ENCODE data around the gene COL18A1.

Gene COL18A1

DNA sequence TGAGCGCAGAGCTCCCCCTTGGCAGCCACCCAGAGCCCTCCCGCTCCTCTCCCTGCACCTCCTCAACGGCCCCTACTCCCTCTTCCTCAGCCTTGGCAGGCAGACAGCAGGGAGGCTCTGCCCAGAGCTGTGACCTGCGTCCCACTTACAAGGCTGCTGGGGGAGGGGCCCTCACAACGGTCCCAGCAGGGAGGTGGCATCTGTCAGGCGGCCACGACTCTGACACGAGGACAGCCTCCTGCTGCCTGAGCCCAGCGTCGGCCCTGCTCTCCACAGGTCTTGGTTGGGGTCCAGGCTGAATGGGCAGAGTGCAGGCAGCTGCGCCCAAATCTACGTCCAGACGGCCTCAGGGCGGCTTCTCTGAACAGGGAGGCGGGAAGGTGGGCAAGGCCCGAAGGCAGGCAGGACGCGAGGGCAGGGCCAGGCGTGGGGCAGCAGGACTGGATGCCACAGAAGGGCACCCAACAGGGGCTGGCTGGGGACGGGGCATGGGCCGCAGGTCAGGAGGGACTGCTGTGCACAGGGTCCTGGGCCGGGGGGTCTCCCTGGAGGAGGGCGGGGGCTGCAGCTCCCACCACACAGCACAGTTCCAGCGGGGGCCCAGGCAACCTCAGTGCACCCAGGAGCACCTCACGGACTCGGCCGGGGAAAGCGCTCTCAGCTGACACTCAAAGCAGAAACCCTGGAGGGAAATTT is 129.8 kb downstream of the COL18A1 start:
- peak; percentile 58 for DNase-seq (ENCODE audit: low spot score)

DNA sequence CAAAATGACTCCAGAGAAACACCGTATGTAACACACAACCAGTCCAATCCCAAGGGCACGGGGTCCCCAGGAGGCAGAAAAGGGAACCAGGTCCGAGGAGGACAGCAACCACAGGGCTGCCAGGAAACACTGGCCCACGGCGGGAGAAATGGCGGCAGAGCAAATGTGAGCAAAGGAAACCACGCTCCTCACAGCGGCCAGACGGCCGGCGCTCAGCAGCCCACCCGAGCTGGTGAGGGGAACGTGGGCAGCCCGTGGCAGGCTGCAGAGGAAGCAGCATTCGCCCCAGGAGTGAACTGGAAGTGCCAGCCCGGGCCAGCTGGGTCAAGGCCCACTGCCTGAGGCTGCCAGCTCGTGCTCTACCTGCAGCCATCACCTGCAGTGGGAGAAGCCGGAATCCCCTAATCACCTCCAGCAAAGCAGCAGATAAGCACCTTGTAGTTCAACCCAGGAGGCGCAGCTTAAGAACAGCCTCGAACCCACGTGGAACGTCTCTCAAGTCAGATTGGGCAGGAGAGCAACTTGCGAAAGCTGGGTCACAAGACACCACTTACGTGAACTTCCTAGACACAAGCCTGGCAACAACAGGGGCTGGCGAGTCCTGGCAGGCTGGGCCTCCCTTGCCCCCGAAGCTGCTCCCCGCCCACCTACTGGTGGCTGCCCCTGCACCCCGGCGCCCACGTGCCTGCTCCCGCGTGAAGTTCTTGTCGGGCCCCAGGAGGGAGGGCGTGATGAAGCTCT is 130.5 kb downstream of the COL18A1 start:
- DNase-seq (ENCODE audit: low spot score) = peak; percentile 76

DNA sequence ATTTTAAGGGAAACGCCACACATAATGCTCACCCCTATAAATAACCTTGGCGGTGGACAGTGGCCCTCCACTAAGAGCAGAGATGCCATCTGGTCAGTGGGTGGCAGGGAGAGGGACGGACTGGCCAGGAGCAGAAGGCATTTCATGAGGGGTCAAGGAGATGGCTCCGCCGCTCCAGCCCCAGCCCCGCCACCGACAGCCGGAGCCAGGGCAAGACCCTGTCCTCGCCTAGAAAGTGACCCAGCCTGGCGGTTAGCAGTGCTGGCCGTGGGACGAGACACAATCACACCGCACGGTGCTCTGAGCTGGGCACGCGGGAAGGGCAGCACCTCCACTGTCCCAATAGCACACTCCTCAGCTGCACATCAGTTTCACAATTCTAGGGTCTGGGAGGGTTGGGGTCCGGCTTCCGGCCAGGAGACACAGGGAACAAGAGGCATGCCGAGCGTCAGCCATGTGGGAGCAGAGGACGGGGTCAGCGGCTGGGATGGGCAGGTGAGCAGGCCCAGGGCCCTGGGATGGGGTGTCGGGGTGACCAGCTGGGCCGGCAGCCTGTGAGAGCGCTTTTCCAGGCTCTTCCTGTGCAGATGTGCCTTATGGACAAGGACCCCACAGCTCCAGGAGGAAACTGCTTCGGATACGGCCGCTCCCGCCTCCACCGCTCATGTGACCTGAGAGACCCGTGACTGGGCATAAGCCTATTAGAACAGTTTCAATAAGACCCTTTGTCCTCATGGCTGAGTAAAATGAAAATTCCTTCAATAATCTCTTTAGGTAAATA is 131.5 kb downstream of the COL18A1 start:
- DNase-seq (ENCODE audit: low spot score) = no peak

DNA sequence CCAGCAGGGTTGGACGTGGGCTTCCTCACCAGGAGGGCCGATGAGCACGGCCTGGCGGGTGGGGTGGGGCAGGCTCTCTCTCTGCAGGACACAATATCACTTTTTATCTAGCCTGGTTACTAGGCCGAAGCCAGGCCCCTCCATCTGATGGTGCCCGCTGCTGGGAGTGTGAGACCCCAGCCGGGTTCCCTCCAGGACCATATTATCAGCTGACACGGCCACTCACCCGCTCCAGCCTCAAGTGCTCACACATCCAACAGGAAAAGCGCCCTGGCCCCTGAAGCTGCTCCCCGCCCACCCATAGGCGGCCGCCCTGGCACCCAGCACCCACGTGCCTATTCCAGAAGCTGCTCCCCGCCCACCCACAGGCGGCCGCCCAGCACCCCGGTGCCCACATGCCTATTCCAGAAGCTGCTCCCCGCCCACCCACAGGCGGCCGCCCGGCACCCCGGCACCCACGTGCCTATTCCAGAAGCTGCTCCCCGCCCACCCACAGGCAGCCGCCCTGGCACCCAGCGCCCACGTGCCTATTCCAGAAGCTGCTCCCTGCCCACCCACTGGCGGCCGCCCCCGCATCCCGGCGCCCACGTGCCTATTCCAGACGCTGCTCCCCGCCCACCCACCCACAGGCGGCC is 132.3 kb downstream of the COL18A1 start:
- no peak for DNase-seq (ENCODE audit: low spot score)

DNA sequence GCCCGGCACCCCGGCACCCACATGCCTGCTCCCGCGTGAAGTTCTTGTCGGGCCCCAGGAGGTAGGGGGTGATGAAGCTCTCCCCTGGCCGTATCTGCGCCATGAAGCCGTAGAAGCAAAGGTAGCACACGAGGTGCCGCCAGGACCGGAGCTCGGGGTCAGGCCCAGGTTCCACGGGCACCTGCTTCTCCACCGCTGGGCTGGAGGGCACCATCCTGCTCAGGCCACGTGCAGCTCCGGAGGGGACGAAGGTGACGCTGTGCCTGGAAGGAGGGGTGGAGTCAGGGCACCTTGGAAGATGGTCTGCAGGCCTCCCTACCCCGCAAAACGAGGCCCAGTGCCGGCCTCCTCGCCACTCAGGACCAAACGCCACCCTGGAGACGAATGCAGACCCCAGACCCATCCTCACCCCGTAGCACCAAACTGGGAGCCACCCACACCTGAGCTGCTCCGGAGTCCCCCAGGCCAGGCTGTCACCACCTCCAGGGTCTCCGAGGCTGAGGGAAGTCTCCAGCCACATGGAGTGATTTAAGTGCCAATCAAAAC is 132.9 kb downstream of the COL18A1 start:
- DNase-seq (ENCODE audit: low spot score) = no peak

DNA sequence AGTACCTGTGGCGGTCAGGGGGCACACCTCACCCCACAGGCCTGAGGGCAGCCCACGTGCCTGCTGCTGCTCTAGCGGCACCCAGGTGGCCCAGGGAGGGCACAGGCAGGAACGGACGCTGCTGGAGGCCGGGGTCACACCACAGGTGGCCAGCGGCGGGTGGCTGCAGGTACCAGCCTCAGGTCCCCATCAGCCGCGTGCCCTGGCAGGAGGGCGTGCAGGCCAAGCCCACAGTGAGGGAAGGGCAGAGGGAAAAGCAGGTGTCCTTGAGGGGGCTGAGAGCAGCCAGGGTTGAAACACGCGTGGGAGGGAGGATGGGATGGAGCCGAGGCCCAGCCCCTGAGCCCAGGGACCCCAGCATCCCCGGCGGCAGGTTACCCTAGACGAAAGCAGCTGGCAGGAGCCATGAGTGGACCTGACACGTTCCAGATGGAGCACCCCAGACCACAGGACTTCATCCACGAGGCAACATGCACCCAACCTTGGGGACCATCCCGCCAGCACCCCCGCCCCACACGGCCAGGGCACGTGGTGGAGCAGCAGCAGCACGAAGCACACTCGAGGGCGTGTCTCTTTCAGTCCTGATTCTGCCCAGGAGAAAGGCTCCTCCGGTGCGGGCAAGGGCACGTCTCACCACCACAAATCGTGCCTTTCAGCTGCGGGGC is 133.5 kb downstream of the COL18A1 start:
- DNase-seq (ENCODE audit: low spot score) = no peak

DNA sequence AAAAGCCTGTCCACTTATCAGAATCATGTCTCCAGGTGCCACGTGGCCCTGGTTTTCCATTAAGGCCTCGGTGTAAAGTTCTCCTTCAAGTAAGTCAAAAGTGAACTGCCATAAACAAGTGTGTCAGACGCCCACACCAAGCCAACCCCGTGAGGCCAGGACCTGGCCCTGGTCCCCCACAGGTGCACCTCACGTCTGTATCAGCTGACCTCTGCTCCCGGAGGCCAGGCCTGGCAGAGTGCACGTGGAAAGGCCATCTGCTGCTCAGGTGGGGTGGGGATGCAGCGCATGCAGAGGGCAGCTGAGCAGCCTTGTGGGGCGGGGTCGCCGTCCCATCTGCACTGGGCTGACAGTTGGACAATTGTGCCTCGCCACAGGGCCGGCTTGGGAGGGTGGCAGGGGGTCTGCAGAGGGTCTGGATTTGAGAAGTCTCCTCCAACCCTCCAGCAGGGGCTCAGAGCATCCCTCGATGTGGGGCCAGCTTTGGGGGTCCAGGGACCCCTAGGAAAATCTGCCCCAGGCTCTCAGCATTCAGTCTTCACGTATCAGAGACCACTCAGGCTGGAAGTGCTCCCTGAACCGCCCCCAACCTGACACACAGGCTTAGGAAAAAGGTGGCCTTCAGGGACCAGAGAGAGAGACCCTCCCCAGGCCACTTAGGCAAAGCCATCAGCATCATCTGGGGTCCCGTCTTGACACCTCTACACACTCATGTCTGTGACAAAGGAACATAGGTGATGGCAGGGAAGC is 134.3 kb downstream of the COL18A1 start:
- DNase-seq (ENCODE audit: low spot score) = no peak

DNA sequence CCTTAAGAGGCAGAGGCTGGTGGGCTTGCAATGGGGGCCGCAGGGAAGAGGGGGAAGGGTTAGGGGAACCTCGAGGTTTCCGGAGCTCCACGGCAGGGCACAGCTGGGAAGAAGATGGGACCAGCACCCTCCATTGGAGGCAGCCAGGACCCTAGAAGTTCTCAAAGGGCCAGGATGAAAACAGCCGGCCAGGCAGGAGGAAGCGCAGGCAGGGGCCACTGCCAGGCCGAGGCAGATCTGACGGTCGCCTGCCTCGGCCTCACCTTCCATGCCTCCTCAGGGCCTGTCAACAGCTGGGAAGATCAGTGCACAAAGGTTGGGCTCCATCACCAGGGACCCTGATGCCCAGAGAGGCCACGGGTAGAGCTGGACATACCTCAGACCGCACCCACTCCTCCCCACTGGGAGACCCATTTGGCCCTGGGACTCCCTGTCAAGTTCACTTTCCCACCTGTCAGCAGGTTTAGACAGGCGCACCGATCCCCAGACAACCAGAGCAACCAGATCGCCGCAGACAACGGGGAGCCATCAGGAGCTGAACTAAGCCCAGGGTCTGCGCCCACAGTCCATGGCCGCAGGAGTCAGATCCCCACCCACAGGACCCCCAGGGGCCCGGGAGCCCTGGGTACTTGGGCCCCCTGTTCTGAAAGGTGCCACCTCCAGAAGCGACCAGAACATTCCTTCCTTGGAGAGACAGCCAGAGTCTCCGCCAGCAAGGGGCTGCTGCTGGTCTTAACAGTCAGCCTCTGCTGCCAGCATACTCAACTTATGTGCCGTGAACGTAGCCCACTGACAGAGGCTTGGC is 135.0 kb downstream of the COL18A1 start:
- DNase-seq (ENCODE audit: low spot score) = no peak

DNA sequence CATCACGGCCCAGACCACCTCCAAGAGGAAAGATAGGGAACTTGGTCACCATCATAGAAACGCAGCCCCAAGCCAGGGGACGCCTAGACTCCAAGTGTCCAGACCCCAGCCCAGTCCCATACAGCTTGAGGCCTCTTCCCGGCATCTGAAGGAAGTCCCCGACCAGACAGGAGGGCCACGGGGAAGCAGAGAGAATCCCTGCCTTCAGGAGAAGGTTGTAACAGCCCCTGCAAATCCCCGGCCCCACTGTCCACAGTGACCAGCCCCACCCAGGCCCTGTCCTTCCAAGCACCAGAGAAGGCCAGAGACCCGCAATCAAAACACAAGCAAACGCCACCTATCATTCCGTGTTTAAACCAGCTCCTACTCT is 135.6 kb downstream of the COL18A1 start:
- no peak for DNase-seq (ENCODE audit: low spot score)

DNA sequence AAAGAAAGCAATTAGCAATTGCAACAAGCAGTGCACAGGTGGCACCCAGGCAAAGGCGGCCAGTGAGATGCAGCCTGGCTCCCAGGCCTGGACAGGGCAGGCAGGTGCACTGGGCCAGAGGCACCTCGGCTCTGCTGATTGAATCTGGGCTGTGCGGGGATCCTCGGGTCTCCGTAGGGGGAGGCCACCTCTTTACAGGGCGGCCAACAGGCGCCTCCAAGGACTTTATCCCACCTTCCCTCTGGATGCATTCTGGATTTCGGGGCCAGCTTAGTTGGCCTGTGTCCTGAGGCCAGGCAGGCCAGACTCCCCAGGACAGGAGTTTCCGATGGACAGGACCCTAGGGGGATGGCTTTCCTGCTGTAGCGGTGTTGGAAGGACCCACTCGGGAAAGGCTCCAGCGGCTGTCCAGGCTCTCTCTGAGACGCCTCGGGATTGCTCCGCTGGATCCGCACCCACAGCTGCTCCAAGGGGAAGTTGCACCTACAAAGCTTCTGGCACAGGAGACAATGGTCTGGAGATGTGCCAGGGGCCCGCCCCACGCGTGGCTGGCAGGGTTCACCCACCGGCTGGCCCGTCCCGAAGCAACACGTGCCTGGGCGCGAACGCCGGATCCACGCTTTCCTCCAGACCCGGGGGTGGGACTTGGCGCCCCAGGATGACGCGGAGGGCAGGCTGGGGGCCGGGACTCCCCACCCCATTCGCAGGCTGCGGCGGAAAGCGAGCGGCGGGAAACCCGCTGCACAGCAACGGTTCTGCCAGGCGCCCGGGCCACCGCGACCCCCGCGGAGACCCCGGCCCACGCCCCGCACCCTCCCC is 136.5 kb downstream of the COL18A1 start:
- peak; percentile 37 for DNase-seq (ENCODE audit: low spot score)

DNA sequence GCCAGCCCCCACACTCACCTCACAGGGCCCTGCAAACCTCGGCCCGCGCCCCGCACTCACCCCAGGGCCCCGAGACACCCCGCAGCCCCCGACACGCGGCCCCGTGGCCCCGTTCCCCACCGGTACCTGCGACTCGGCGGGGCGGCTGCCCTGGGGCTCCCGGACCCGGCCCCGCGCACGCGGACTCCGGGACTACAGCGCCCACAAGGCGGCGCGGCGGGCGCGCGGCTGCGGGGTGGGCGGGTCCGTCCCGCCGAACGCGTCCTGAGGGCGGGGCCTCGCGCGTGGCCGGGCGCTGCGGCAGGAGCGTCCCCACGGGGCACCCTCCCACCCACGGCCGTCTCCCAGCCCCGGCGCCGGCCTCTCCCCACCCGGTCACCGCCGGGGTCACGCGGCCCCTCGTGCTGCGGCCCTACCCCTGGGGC is 137.3 kb downstream of the COL18A1 start, which contains the start of gene SLC19A1:
TSS of gene SLC19A1 (minus strand) at position 199 of the 425 bp plus-strand sequence. CDS start 4,481 bp downstream, outside the sequence.
- no peak for DNase-seq (ENCODE audit: low spot score)

DNA sequence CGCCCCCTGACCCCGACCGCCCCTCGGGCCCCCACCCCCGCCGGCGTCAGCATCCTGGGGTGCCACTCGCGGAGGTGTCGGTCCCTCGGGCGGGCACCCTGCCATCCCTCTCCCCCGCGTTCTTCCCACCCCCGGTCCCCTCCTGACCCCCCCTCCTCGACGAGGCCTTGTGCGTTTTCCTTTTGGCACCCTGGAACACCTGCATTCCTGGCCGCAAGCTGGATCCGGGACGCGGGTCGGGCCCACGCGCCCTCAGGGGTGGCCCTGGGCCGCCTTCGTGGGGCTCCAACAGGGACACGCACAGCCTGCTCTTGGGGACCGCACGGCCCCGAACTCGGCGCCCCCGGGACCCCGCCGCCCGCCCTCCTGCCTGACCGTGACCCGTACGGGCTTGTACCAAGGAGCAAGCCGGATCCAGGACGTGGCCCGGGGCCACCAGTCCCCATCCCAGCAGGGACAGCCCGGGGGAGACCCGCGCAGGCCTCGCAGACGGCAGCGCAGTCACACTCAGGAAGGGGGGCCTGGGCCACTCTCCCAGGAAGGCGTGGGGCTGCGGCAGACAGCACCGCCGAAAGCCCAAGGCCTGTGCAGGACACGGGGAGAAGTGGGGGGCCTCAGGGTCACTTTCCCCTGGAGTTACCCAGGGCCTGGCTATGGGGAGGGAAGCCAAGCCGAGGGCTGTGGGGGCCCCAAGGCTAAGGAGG is 137.9 kb downstream of the COL18A1 start:
- DNase-seq (ENCODE audit: low spot score) = no peak

DNA sequence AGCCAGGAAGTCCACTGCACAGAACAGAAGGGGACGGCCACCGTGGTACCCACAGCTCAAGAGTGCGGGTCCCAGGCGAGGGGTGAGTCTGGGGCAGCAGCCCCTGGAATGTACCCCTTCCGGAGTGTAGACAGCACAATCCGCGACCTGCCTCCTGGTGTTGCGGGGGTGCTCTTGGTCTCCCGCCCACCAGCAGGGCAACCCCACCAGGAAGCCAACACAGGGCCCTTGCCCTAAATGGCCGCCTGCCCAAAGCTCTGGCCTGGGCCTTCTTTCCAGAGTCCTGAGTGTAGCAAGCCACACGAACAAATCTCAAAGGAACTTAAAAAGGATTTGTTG is 138.4 kb downstream of the COL18A1 start:
- DNase-seq (ENCODE audit: low spot score) = no peak

DNA sequence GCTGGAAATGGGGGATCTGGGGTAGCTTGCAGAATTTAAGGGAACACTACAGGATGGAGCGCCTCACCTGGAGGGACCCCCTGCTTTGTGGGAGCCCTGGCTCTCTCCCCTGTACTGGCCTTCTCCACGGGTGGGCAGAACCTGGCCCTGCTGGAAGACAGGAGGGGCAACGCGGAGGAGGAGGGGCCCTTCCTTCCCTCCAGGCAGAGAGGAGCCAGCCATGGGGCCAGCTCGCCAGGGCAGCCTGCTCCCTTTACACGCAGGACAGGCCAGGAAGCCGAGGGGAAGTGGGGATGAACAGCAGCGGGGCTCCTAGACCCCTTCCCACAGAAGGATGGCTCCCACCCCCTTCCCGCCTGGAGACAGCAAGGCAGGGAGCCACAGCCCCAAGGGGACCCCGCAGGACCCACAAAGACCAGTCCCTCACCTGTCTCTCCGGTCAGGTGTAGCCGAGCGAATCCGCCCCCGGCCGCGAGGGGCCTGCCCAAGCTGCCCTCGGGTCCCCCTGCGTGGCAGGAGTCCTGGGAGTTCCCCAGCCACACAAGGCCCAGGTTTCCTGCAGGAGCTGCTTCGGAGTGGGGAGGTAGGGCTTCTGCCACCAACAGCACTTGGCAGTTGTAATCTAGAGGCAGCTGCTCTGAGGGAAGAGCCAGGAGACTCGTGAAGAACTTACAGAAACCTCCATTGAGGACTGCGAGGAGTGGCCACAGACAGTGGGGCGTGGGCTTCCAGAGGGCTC is 138.9 kb downstream of the COL18A1 start:
- no peak for DNase-seq (ENCODE audit: low spot score)

DNA sequence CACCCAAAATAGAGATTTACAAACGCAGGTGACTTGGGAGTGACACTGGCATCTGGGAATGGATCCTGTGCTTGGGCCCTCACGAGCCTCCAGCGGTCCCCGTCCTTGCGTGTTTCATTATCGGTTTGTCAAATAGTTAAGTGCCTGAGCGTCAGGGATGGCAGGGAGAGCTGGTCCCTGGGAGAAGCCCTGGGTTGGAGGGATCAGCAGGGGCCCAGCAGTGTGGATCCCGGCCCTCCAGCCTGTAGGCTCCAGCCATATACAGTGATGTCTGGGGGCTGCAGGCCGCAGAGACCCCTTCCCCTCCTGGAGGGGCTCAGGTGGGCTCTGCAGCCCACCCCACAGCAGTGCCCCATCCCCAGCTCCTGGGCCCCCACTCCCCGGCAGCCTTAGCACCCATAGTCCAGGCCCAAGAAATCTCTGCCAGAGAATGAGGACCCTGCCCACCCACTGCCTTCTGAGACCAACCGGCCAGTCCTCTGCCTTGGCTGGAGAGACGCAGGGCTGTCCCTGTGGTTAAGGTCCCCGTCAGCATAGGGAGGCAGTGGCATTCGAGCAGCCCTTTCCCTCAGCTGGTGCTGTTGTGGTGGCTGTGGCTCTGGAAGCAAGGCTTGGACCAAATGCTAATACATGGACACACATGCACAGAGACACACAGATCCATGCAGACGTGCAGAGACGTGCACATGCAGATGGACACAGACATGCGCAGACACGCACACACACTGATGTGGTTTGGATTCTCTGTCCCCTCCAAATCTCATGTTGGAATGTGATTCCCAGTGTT is 139.7 kb downstream of the COL18A1 start:
- DNase-seq (ENCODE audit: low spot score) = no peak

DNA sequence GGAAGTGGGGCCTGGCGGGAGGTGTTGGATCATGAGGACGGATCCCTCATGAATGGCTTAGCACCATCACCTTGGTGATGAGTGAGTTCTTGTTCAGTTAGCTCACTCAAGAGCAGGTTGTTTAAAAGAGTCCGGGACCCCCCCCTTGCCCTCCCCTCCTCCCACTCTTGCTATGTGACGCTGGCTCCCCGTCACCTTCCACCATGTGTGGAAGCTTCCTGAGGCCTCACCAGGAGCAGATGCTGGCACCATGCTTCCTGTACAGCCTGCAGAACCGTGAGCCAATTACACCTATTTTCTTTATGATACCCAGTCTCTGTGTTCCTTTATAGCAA is 140.2 kb downstream of the COL18A1 start:
- no peak for DNase-seq (ENCODE audit: low spot score)
